Measurements from ENCODE around the gene NRL.

- TF ChIP-seq EZH2phosphoT487 (IDR thresholded peaks at IDR 0.05) = no peak
- TF ChIP-seq, protein P1, sequence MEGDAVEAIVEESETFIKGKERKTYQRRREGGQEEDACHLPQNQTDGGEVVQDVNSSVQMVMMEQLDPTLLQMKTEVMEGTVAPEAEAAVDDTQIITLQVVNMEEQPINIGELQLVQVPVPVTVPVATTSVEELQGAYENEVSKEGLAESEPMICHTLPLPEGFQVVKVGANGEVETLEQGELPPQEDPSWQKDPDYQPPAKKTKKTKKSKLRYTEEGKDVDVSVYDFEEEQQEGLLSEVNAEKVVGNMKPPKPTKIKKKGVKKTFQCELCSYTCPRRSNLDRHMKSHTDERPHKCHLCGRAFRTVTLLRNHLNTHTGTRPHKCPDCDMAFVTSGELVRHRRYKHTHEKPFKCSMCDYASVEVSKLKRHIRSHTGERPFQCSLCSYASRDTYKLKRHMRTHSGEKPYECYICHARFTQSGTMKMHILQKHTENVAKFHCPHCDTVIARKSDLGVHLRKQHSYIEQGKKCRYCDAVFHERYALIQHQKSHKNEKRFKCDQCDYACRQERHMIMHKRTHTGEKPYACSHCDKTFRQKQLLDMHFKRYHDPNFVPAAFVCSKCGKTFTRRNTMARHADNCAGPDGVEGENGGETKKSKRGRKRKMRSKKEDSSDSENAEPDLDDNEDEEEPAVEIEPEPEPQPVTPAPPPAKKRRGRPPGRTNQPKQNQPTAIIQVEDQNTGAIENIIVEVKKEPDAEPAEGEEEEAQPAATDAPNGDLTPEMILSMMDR (IDR thresholded peaks at IDR 0.05) = no peak
Measured at GRCh38 chr14:24037658-24038037, 77.1 kb downstream of the NRL start.
